Stimulated activated CD8-positive, alpha-beta memory T cell treated with anti-CD3 and anti-CD28 coated beads, Interleukin-2, amount 100 ng/mL, for 1 hour (primary cell): ENCODE measurements around the gene PPP1R13B.
"Not testable (repeated sequence)": the region's sequence is repeated elsewhere in the genome, so short reads cannot be mapped to it uniquely, and the experiment has no call there.

Experiments used
- DNase-seq, 2 donors: peaks; one replicate each; pipeline ENCODE4 v3.0.0-alpha.2; 2020; ENCODE audit warnings: low read depth in 2 of 2

Gene PPP1R13B

DNA sequence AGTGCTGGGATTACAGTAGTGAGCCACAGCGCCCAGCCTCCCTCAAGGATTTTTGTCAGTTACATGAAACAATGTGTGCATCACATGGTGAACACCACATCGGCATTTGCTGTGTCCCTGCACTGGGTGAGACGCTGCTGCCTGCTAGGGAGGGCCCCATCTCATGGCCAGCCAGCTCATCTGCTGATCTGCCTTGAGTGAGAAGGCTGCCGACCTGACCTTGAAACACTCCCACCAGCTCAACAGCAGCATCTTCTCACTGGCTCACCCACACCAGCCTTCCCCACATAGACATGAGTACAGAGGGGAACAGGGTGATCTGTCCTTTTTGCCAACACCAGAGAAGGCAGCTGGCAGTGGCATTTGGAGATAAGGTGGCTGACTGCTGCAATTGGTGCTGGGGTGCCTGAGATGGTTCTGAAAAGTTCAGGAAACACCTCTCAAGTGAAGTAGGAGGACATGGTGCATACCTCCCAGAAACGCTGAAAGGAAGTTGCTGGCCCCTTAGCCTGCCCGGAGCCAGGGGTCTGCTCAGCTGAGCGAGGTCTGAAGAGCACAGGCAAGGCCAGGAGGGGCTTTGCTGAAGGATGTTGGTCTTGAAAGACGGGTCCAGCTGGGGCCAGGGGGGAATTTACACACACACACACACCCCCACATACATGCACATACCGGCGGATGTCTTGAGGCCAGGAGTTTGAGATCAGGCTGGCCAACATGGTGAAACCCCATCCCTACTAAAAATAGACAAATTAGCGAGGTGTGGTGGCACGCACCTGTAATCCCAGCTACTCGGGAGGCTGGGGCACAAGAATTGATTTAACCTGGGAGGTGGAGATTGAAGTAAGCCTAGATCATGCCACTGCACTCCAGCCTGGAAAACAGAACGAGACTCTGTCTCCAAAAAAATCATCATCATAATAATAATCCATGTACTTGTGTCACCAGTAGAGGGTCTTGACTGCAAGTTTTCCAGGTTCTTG is 14.3 kb upstream of the PPP1R13B start:
- DNase-seq = no peak

DNA sequence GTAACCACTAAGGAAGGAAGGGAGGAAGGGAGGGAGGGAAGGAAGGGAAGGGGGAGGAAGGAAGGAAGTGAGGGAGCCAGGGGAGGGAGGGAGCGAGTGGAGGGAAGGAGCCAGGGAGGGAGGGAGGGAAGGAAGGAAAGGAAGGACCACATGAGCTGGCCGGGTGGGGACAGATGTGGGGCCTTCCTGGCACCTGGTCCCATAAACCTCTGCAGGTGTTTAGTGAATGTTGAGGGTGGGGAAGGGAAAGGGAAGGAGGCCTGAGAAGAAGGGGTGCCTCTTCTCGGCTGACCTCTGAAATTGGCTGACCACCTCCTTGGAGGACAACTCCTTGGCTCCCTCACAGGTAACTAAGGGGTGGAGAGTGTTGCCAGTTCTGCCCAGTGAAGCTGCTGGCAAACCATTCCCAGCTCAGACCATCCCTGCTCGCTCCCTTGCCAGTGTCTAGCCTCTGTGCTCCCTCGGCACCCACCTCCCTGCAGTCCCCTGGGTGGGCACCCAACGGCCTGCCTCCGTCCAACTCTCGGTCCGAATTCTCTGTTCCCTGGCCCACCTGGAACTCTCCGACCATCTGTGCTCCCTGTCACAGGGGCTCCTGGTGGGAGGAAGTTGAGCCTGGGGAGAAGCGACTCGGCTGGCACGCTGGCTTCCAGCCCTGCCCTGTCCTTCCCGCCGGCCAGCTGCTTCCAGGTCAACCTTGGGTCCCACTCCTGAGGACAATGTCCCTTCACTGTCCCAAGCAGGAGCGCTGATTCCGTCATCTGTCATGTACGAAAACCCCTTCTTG is 12.2 kb upstream of the PPP1R13B start:
- no peak for DNase-seq

- no peak for DNase-seq
Measured at GRCh38 chr14:103858063-103858781, 10.8 kb upstream of the PPP1R13B start.

DNA sequence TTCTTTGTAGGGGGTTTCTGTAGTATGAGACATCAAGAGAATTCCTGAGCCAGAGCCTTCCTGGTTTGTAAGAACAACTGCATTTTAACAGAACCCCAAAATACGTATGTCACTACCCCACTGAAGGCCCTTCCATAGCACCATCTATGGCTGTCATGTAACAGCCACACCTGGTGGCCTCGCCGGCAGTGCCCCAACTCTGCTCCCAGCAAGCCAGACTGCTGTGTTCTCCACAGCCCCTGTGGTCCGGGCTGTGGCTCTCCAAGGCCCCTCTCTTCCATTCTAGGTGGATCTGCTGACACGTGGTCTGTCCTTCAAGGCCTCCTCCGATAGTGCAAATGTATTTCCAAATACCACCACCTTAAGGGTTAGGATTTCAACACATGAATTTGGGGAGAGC is 9.9 kb upstream of the PPP1R13B start:
- no peak for DNase-seq

- no peak for DNase-seq
Measured at GRCh38 chr14:103856607-103857006, 9.2 kb upstream of the PPP1R13B start.

DNA sequence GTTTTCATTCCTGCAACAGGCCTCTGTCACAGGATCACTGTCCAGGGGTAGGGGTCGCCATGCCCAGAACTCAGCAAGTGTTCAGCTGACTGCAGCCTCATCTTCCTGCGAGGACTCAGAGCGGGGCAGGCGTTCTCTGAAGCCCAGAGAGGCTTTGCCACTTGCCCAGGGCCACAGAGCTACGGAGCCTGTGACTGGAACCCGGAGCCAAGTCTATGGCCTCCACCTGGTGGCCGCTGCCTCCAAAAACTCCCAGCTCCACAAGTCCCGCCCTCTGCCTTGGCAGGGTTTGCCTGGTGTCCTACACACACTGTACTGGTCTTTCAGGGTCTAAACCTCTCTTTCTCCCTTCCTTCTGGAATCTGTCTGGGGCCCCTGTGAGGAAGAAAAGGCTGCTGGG is 8.7 kb upstream of the PPP1R13B start:
- no peak for DNase-seq

GRCh38 chr14:103855734-103856095 is 8.3 kb upstream of the PPP1R13B start:
- no peak for DNase-seq

GRCh38 chr14:103854822-103855733 is 7.7 kb upstream of the PPP1R13B start:
- no peak for DNase-seq

DNA sequence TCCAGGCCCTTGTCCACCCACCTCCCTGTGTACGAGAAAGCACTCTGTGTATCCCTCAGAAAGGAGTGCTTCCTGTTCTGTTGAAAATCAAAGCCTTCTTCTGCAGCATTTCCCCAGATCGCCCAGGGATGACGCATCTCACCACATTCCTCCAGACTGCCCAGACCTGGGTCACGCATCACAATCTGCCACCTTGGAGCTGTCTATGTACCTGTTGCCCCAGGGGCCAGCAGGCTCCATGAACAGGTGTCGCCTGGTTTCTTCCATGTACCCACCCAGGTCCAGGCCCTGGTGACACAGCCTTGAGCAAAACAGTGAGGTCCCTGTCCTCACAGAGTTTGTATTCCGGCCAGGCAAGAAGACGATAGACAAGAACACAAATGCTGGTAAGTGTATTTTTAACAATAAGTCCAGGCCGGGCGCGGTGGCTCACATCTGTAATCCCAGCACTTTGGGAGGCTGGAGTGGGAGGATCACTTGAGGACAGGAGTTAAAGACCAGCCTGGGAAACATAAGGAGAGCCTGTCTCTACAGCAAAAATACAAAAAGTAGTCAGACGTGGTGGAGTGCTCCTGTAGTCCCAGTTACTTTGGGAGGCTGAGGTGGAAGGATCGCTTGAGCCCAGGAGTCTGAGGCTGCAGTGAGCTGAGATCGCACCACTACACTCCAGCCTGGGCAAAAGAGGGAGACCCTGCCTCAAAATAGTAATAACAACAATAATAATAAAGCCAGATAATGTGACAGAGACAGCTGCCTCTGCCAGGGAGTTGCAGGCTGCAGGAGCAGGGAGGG is 6.8 kb upstream of the PPP1R13B start:
- DNase-seq = no peak

GRCh38 chr14:103849151-103849886 is 1.9 kb upstream of the PPP1R13B start:
- no peak for DNase-seq

- DNase-seq = no peak
Measured at GRCh38 chr14:103848175-103849077, 1.1 kb upstream of the PPP1R13B start.

- no peak for DNase-seq
Measured at GRCh38 chr14:103846543-103847450, 578 bp downstream of the PPP1R13B start.

GRCh38 chr14:103846097-103846496 is 1.3 kb downstream of the PPP1R13B start:
- DNase-seq = no peak

DNA sequence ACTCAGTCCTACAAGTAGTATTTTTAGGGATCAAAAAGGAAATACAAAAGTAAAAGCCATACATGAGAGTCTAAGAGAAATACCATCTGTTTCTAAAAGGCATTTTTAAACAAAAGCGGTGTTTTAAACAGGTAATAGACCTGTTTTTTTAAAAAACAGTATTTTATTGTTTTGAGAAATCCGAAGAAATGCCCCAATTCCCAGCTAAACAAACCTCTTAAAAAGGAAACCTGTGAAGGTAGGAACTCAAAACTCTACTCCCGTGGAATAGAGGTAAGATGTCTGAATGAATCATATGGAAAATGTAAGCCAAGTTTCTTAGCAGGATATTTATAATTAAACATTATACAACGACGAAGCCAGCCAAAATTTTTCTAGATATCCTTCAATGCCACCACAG is 2.0 kb downstream of the PPP1R13B start:
- no peak for DNase-seq

DNA sequence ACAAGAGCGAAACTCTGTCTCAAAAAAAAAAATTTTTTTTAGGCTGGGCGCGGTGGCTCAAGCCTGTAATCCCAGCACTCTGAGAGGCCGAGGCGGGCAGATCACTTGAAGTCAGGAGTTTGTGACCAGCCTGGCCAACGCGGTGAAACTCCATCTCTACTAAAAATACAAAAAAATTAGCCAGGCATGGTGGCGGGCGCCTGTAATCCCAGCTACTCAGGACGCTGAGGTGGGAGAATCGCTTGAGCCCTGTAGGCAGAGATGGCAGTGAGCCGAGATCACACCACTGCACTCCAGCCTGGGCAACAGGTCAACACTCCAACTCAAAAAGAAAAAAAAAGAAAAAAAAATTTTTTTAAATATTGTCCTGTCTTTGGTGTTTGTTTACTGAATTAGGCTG is 6.1 kb downstream of the PPP1R13B start:
- DNase-seq = not testable (repeated sequence)

DNA sequence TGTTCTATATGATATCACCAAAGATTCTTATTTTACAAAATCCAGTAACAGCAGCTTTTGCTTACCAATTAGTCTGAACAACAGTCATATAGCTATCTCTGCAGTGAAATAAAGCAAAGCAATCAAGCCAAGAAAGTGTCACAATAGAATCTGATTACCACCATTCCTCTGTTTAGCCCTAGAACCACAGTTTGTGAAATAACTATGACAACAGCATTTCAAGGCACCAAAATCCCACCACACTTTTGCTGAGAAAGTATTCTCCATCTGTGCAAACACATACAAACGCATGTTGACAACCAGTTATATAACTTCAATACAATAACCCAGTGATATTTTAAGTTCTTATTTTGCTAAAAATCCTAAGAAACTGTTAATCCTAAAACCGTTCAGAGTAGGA is 7.4 kb downstream of the PPP1R13B start:
- no peak for DNase-seq

DNA sequence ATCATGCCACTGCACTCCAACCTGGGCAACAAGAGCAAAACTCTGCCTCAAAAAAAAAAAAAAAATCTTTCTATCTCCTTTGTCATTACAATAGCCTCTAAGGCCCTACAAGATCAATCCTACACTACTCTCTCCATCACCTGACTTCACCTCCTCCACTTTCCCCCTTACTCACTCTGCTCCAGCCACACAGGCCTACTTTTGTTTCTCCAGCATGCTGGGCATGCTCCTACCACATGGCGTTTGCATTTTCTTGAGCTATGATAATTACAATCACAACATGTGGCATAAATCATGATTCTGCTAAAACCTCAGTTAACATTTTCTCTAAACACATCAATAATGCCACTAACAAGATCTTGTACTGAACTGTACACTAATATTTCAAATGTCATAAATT is 7.8 kb downstream of the PPP1R13B start:
- DNase-seq = no peak

DNA sequence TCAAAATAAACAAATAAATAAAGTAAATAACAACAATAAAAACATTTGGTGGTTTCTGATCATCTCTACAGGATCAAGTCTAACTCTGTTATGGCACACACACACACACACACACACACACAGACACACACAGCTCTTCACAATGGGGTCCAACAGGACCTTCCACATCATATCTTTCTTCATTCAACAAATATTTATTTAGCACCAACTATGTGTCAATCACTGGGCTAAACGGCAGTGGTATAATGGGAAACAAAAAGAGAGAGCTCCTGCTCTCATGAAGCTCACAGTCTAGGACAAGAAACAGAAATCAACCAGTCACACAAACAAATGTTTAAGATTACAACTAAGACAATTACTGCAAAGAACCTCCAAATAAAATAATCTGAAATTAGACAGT is 9.3 kb downstream of the PPP1R13B start:
- DNase-seq = no peak
